Panc1 (cell line): ENCODE results near the gene TMEM131. TPM values are rescaled to one million over a fixed set of nuclear protein-coding genes. Genes with fewer than 3 reads are reported as not detected.

Experiments
- ATAC-seq: fragments of 200-7000 bp; cut with Tn5 transposase; 2 replicates; pipeline ENCODE4 v1.9.1; 2020; ENCODE audit warnings: mild to moderate bottlenecking, moderate library complexity
- BruUV-seq: library from RNA; stranded (reverse); fragments of 400-500 nt; replicated peaks from 2 replicates; lab custom pipeline; 2021; lab: Mats Ljungman, UMichigan
- CTCF ChIA-PET: fragments of 300-600 bp; sonication (Branson Sonifier 250); formaldehyde crosslinking; loops from one replicate; lab custom pipeline; 2022; ENCODE audit warnings: antibody characterized with exemption; lab: Charles Lee
- POLR2A ChIA-PET: fragments of 300-600 bp; sonication (Branson Sonifier 250); formaldehyde crosslinking; loops from one replicate; lab custom pipeline; 2022; ENCODE audit warnings: antibody characterized with exemption; lab: Charles Lee
- DNase-seq: peaks from one replicate; pipeline ENCODE4 v3.0.0-alpha.2; 2010; ENCODE audit warnings: low read depth, low spot score
- H3K27ac ChIP-seq: 2 replicates; pipeline ENCODE4 v1.5.1; 2011; ENCODE audit warnings: mild to moderate bottlenecking, low read length, inconsistent platforms
- H3K27me3 ChIP-seq: fragments of 200-500 bp; sonication (Bioruptor generic); 2 replicates; pipeline ENCODE4 v1.6.0; 2014; ENCODE audit warnings: low read length, inconsistent platforms; ENCODE audit not compliant: control insufficient read depth, insufficient read depth
- H3K36me3 ChIP-seq: fragments of 200-500 bp; sonication (Bioruptor generic); 2 replicates; pipeline ENCODE4 v1.5.1; 2014; ENCODE audit warnings: inconsistent platforms, mild to moderate bottlenecking, low read length, moderate library complexity; ENCODE audit not compliant: control insufficient read depth, insufficient read depth
- H3K4me1 ChIP-seq: 2 replicates; pipeline ENCODE4 v1.5.1; 2011; ENCODE audit warnings: inconsistent platforms, mild to moderate bottlenecking, low read length, moderate library complexity; ENCODE audit not compliant: control insufficient read depth, insufficient read depth
- H3K4me3 ChIP-seq, 2 experiments: 2 replicates each; pipeline ENCODE4 v1.5.1; 2011 to 2012; ENCODE audit warnings: low read depth in 2 of 2, low read length in 2 of 2, mild to moderate bottlenecking in 2 of 2, inconsistent platforms in 1 of 2, moderate library complexity in 1 of 2
- H3K9me3 ChIP-seq: fragments of 200-500 bp; sonication (Bioruptor generic); 2 replicates; pipeline ENCODE4 v1.5.1; 2014; ENCODE audit warnings: low read depth, mild to moderate bottlenecking, inconsistent platforms, low read length, moderate library complexity; ENCODE audit not compliant: control insufficient read depth, insufficient read depth
- POLR2AphosphoS5 ChIP-seq: IDR thresholded peaks from 2 replicates; pipeline ENCODE4 v1.6.1; 2012; ENCODE audit warnings: mild to moderate bottlenecking, low read depth, low read length, moderate library complexity
- SIN3A ChIP-seq: IDR thresholded peaks from 2 replicates; pipeline ENCODE4 v1.6.1; 2012; ENCODE audit warnings: low read depth, mild to moderate bottlenecking, low read length, moderate library complexity, borderline replicate concordance; ENCODE audit not compliant: insufficient read depth
- TCF7L2 ChIP-seq: IDR thresholded peaks from 2 replicates; pipeline ENCODE4 v1.6.1; 2011; ENCODE audit warnings: mild to moderate bottlenecking, low read depth, low read length, inconsistent platforms
- in situ Hi-C: cut with HindIII; loops from 2 replicates; pipeline ENCODE4 v1.10.0; 2016; ENCODE audit warnings: low sequenced_read_pairs, low pct_unique_long_range_greater_than_20kb
- intact Hi-C: fragments of 100-400 bp; cut with micrococcal nuclease; formaldehyde crosslinking; loops from one replicate; pipeline ENCODE4 v1.10.0; 2022; ENCODE audit not compliant: unreplicated experiment
- total RNA-seq: library from RNA; stranded (reverse); gene quantifications from one replicate; pipeline ENCODE4 v1.2.1, GENCODE V29; 2021; ENCODE audit not compliant: unreplicated experiment
- TF ChIP-seq, protein P1 (sequence below), 2 experiments: IDR thresholded peaks; 2 replicates each; pipeline ENCODE4 v1.6.1; 2011 to 2012; ENCODE audit warnings: low read depth in 2 of 2, control low read depth in 1 of 2, low read length in 1 of 2, mild to moderate bottlenecking in 1 of 2, moderate library complexity in 1 of 2; ENCODE audit not compliant: insufficient read depth in 1 of 2
- TF ChIP-seq, protein P2 (sequence below): fragments of 450-650 bp; IDR thresholded peaks from 2 replicates; pipeline ENCODE4 v1.5.1; 2017; ENCODE audit warnings: mild to moderate bottlenecking

TMEM131 gene
- total RNA-seq, 1 experiment from 2014 or later = 43.4 TPM

DNA sequence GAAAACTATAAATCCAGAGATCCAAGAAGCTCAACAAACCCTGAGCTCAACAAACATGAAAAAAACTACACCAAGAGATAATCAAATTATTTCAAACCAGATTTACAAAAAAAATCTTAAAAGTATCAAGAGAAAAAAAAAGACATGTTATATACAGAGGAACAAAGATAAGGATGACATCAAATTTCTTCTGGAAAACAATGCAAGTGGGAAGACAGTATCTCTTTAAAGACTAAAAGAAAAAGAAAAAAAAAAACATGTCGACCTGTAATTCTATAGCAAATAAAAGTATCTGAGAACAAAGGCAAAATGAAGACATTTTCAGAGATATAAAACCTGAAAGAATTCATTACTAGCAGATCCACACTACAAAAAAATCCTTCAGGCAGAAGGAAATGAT is 21.3 kb downstream of the TMEM131 start:
- no TSS peak for BruUV-seq
- Histone ChIP-seq H3K27me3 (no peaks in the 10 kb centered on the region), H3K9me3 (peaks cover 34% of the 10 kb centered on the region; the same call in 1 of the 2 replicates), H3K36me3 (no peaks in the 10 kb centered on the region), H3K4me3 (no peak overlapping the region), H3K4me1 (no peaks in the 10 kb centered on the region), H3K27ac (no peak overlapping the region)
- no peak for ATAC-seq
- ChIA-PET CTCF (interaction anchor here (0.6 to 0.7 kb wide), 2 partner anchors 24 to 36 kb away, joined by 3 to 6 read pairs; no protein-coding TSS in a partner anchor), POLR2A (interaction anchor here (0.6 kb wide), 2 partner anchors 112 to 115 kb away, joined by 4 to 6 read pairs; no protein-coding TSS in a partner anchor)
- in situ Hi-C loops (no loop called here), intact Hi-C loops (no loop called here)
- TF ChIP-seq SIN3A = no peak
- TF ChIP-seq, protein P1, sequence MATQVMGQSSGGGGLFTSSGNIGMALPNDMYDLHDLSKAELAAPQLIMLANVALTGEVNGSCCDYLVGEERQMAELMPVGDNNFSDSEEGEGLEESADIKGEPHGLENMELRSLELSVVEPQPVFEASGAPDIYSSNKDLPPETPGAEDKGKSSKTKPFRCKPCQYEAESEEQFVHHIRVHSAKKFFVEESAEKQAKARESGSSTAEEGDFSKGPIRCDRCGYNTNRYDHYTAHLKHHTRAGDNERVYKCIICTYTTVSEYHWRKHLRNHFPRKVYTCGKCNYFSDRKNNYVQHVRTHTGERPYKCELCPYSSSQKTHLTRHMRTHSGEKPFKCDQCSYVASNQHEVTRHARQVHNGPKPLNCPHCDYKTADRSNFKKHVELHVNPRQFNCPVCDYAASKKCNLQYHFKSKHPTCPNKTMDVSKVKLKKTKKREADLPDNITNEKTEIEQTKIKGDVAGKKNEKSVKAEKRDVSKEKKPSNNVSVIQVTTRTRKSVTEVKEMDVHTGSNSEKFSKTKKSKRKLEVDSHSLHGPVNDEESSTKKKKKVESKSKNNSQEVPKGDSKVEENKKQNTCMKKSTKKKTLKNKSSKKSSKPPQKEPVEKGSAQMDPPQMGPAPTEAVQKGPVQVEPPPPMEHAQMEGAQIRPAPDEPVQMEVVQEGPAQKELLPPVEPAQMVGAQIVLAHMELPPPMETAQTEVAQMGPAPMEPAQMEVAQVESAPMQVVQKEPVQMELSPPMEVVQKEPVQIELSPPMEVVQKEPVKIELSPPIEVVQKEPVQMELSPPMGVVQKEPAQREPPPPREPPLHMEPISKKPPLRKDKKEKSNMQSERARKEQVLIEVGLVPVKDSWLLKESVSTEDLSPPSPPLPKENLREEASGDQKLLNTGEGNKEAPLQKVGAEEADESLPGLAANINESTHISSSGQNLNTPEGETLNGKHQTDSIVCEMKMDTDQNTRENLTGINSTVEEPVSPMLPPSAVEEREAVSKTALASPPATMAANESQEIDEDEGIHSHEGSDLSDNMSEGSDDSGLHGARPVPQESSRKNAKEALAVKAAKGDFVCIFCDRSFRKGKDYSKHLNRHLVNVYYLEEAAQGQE (IDR thresholded peaks at IDR 0.05; ENCODE audit: insufficient read depth in 1 of 2, low read depth in 2 of 2, low read length in 1 of 2) = no peak
- TF ChIP-seq TCF7L2 = no peak
- TF ChIP-seq, protein P2, sequence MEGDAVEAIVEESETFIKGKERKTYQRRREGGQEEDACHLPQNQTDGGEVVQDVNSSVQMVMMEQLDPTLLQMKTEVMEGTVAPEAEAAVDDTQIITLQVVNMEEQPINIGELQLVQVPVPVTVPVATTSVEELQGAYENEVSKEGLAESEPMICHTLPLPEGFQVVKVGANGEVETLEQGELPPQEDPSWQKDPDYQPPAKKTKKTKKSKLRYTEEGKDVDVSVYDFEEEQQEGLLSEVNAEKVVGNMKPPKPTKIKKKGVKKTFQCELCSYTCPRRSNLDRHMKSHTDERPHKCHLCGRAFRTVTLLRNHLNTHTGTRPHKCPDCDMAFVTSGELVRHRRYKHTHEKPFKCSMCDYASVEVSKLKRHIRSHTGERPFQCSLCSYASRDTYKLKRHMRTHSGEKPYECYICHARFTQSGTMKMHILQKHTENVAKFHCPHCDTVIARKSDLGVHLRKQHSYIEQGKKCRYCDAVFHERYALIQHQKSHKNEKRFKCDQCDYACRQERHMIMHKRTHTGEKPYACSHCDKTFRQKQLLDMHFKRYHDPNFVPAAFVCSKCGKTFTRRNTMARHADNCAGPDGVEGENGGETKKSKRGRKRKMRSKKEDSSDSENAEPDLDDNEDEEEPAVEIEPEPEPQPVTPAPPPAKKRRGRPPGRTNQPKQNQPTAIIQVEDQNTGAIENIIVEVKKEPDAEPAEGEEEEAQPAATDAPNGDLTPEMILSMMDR = no peak
- TF ChIP-seq POLR2AphosphoS5 = no peak
- DNase-seq = no peak

DNA sequence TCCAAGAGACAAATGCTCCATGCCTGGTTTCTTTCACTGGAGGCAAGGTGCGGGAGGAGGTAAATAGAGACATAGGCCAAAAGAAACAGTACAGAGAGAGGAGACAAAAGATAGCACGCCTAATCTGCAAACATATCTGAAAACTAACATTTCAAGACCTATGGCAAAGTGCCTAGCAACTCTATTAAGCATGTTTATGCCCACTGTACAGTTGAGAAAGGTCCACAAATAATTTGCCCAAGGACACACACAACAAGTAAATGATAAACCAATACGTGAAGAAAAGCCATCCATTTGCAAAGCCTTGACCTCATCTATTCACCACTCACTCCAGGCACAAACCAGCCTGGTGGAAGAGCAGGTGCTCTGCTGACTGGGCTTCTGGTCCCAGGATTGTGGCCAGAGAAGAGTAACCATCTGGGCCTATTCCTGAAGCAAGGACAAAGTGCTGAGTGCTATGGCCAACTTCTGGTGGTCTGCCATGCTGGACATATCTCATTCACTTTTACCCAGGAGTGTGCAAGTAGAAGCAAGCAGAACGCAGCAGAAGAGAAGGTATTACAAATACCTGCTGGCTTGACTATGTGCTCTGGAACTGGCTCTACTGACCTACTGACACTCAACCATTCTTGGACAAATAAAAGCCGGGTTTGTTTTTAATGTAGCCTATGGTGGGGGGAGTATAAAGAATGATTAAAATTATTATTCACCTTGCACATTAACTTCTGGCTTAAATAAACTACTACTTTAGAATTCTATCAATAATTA is 25.3 kb downstream of the TMEM131 start:
- in situ Hi-C loops = no loop called here
- intact Hi-C loops = no loop called here
- DNase-seq (no peak), ATAC-seq (no peak)
- no peaks in the 10 kb centered on the region for H3K27me3 ChIP-seq
- no peak overlapping the region for H3K27ac ChIP-seq
- H3K4me3 ChIP-seq = no peak overlapping the region
- H3K36me3 ChIP-seq = no peaks in the 10 kb centered on the region
- peaks cover 26% of the 10 kb centered on the region; the same call in 1 of the 2 replicates for H3K9me3 ChIP-seq
- BruUV-seq = no TSS peak
- POLR2A ChIA-PET = no interaction called here
- peaks cover 8% of the 10 kb centered on the region for H3K4me1 ChIP-seq
- CTCF ChIA-PET = no interaction called here
- TF ChIP-seq, protein P2 = no peak
- TF ChIP-seq, protein P1 (IDR thresholded peaks at IDR 0.05; ENCODE audit: insufficient read depth in 1 of 2, low read depth in 2 of 2, low read length in 1 of 2) = no peak
- TF ChIP-seq TCF7L2 (no peak), POLR2AphosphoS5 (no peak), SIN3A (no peak)
